ENCODE measurements around the gene GNG13.
A peak's percentile ranks its signal among the peaks of the same experiment; 100 is the strongest.

GNG13 gene

DNA sequence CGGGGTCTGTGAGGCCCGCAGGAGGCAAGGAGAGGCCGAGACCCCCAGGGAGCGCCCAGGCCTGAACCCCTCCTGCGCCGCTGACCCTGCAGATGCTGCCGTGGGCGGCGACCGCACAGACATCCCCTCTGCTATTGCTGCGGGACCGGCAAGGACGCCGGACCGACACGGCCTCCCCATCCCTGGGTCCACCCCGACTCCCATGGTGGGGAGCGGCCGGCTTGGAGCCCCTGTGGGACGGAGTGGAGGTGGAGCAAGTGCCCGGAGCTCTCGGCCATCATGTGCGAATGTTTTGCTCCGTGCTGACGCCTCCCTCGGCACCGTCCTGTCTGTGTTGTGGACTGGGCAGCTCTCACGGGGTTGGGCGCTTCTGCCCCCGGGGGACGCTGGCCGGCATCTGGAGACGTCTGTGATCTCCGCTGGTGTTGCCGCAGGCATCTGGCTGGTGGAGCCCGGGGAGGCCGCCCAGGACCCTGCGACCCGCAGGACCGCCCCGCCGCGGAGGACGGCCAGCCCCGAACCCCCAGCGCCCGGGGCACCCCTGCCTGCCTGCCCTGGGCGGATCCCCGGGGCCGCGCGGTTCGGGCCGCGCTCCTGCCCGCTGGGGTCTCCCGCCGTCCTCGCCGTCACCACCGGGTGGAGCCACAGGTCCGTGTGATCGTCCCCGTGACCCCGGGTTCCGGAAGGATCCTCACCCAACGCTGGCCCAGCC, 12.8 kb upstream of the GNG13 start:
- DNase-seq, result peak; percentile 34

DNA sequence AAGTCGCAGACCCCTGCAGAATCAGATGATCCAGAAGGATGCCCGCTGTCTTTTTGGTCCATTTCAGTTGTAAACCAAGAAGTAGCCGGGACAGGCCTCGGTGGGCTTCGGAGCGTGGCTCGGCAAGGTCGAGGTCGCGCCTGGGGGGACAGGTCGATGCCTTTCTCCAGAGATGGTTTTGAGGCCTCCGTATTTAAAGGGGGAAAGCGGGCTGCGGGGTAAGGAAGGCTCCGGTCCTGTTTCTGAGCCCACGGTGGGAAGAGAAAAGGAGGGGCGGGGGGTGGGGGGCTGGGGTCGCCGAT, 7.5 kb upstream of the GNG13 start:
- no peak for DNase-seq

- peak; percentile 83 for DNase-seq
Observed at GRCh38 chr16:807347-808084, 7.0 kb upstream of the GNG13 start.

GRCh38 chr16:805474-805873, 4.9 kb upstream of the GNG13 start:
- no peak for DNase-seq

- DNase-seq, result no peak
Observed at GRCh38 chr16:804193-805048, 3.9 kb upstream of the GNG13 start.

- no peak for DNase-seq
Observed at GRCh38 chr16:803754-804080, 3.2 kb upstream of the GNG13 start.

GRCh38 chr16:802914-803753, 2.6 kb upstream of the GNG13 start:
- no peak for DNase-seq

GRCh38 chr16:802461-802860, 1.9 kb upstream of the GNG13 start:
- DNase-seq, result no peak

- no peak for DNase-seq
Observed at GRCh38 chr16:801584-802363, 1.2 kb upstream of the GNG13 start.

DNA sequence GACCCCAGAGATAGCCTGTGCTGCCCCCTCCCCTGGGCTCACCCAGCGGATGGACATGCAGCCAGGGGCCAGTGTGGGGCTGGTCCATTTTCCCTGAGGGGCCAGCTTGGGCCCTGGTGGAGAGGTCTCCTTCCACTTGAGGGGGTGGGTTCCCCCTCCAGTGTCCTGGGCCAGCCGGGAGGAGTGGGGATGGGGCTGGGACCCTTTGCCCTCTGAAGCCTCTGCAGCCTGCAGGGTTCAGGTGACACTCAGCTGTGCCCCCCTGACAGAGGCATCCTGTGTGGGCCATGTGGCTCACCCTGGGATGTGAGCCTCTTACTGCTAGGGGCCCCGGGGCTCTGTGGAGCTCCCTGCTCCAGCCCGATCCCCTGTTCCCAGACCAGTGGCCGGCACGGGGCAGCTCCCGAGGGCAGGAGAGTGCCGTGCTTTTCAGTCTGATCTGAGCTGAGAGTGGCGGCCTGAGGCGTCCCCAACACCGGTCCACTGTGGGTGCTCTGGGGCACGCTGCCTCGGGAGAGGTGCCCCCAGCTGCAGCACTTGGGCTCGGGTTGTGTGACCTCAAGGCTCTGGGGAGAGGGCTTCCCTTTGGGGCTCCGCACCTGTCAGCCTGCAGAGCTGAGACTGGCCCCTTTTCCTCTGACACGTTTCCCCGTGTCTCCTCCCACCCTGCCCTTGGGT, 439 bp upstream of the GNG13 start:
- DNase-seq, result no peak

DNA sequence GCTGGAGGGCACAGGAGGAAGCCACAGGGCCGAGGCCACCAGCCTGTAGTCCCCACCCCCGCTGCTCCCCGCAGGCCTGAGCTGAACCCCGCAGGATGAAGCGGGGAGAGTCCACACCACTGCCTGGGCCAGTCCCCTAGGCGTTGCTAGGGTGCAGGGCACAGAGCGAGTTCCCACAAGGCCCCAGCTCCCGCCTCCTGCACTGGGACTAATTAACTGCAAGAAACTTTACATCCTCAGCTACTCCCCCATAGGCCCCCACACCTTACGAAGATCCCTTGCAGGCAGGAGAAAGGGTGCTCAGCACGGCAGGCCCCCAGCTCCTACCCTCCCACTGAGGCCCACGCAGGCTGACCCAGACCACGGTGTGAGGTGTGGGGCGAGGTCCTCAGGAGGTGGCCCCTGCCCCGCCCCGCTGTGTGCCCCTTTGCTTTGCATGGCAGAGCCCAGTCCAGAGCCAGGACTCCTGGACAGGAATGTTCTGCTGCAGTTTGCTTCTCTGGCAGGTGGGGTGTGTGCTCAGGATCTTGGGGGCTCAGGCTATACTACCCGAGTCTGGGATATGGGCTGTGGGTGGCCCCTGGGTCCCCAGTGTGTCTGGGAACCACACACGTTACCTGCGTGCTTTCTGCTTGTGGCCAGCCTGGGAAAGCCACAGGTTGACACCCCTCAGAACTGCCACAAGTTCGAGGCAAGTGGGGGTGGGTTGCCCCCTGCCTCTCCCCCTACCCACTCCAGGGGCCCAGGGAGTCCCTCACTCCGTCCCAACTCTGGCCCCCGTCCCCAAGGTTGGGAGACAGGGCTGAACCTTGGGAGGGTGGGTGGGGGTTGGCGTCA, 1.2 kb downstream of the GNG13 start:
- no peak for DNase-seq

DNA sequence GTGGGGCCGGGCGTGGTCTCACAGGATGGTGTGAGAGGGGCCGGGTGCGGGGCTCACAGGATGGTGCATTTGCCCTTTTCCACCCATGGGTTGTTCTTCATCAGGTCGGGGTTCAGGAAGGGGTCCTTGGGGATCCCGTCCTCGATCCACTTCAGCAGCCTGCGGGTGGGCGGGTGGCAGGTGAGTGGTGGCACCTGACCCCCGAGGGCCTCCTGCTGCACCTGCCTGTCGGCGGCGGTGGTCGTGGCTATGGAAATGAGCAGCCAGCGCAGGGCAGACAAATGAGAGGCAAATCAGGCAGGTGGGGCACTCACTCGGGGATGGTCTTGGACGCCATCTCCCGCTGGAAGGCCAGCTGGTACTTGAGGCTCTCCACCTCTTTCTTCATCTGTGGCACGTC, 1.9 kb downstream of the GNG13 start:
- DNase-seq, result no peak

DNA sequence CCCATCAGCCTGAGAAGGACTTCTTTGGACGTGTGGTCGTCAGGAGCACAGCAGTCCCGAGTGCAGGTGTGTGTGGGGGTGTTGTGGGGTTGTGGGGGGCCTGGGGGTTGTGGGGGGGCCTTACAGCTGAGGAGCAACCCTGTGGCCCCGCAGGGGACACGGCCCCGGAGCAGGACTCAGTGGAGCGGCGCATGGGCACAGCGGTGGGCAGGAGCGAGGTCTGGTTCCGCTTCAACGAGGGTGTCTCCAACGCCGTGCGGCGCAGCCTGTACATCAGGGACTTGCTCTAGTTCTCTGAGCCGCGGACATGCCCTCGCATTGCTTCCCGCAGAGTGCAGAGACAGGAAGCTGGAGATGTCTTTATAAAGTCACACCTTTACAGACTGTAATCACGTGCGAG, 2.8 kb downstream of the GNG13 start:
- no peak for DNase-seq

DNA sequence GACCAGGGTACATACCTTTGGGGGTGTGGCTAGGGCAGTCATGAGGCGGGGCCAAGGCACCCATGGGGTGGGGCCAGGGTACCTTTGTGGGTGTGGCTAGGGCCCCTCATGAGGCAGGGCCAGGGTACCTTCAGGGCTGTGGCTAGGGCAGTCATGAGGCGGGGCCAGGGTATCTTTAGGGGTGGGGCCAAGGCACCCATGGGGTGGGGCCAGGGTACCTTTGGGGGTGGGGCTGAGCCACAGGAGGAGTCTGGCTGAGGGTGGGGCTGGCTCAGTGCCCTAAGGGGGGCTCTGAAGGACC, 3.5 kb downstream of the GNG13 start:
- DNase-seq, result no peak

GRCh38 chr16:796296-797119, 4.0 kb downstream of the GNG13 start:
- DNase-seq, result no peak

- DNase-seq, result no peak
Observed at GRCh38 chr16:795580-796229, 4.8 kb downstream of the GNG13 start.

DNA sequence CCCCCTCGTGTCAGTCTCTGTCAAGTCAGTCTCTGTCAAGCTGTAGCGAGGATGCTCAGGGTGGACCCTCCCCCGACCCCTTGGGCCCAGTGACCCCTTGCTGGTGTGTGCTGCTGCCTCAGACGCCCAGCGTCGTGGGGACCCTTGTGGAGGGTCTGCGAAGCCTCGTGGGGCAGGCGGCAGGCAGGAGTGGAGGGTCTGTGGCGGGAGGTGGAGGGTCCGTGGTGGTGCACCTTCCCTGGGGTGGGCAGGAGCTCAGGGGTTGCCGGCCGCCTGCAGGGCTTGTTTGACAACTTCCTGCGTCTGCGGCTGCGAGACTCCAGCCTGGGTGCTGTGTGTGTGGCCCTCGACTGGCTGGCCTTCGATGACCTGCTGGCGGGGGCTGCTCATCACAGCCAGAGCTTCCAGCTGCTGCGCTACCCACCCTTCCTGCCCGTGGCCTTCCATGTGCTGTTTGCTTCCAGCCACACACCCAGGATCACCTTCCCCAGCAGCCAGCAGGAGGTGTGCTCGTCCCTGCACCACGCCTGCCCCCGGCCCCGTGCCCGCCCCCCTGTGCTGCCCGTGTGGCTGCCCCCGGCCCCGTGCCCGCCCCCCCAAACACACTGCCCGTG, 5.6 kb downstream of the GNG13 start:
- no peak for DNase-seq

GRCh38 chr16:794091-794822, 6.3 kb downstream of the GNG13 start:
- no peak for DNase-seq
